Kidney epithelial cell (primary cell): ENCODE measurements around the gene PLXNA4. TPM values are rescaled to one million over a fixed set of nuclear protein-coding genes. Genes with fewer than 3 reads are reported as not detected.
A peak's percentile ranks its signal among the peaks of the same experiment; 100 is the strongest.

Experiments
- DNase-seq: peaks from one replicate; pipeline ENCODE4 v3.0.0-alpha.2; 2010; ENCODE audit warnings: low read depth
- H3K27me3 ChIP-seq: 2 replicates; pipeline ENCODE4 v1.6.0; 2011; ENCODE audit warnings: low read length; ENCODE audit not compliant: control insufficient read depth, insufficient read depth
- H3K36me3 ChIP-seq: 2 replicates; pipeline ENCODE4 v1.5.1; 2011; ENCODE audit warnings: low read length; ENCODE audit not compliant: control insufficient read depth, insufficient read depth
- H3K4me3 ChIP-seq: 2 replicates; pipeline ENCODE4 v1.5.1; 2011; ENCODE audit warnings: low read depth, mild to moderate bottlenecking, control low read depth, low read length
- CTCF ChIP-seq: IDR thresholded peaks from 2 replicates; pipeline ENCODE4 v1.5.1; 2011; ENCODE audit warnings: mild to moderate bottlenecking, moderate library complexity, low read length, control low read depth, inconsistent platforms; ENCODE audit not compliant: insufficient read depth, poor library complexity, severe bottlenecking
- total RNA-seq: library from RNA; depleted of rRNA; stranded (reverse); fragments of >200 nt; gene quantifications from 2 replicates; pipeline ENCODE4 v1.2.3, GENCODE V29; 2015

Gene PLXNA4
- total RNA-seq, 1 donor from 2014 or later: 5.9 TPM

GRCh38 chr7:132117636-132118035, 458.6 kb downstream of the PLXNA4 start:
- no peak for DNase-seq
- TF ChIP-seq CTCF: no peak

GRCh38 chr7:132117181-132117580, 459.1 kb downstream of the PLXNA4 start:
- TF ChIP-seq CTCF: no peak
- Histone ChIP-seq H3K4me3 (no peak overlapping the region), H3K27me3 (no peaks in the 10 kb centered on the region), H3K36me3 (no peaks in the 10 kb centered on the region)
- peak; percentile 52 for DNase-seq

More at GRCh38 chr7:132117636-132118035, 458.6 kb downstream of the PLXNA4 start:
- no peak overlapping the region for H3K4me3 ChIP-seq
- no peaks in the 10 kb centered on the region for H3K36me3 ChIP-seq
- H3K27me3 ChIP-seq: no peaks in the 10 kb centered on the region

GRCh38 chr7:132116369-132116768, 459.9 kb downstream of the PLXNA4 start:
- no peak for TF ChIP-seq CTCF
- Histone ChIP-seq H3K36me3 (no peaks in the 10 kb centered on the region), H3K27me3 (no peaks in the 10 kb centered on the region), H3K4me3 (no peak overlapping the region)
- no peak for DNase-seq

GRCh38 chr7:132115758-132116157, 460.5 kb downstream of the PLXNA4 start:
- H3K36me3 ChIP-seq: no peaks in the 10 kb centered on the region
- no peaks in the 10 kb centered on the region for H3K27me3 ChIP-seq

GRCh38 chr7:132115028-132115427, 461.2 kb downstream of the PLXNA4 start:
- Histone ChIP-seq H3K4me3 (no peak overlapping the region), H3K36me3 (no peaks in the 10 kb centered on the region), H3K27me3 (no peaks in the 10 kb centered on the region)
- no peak for DNase-seq
- no peak for TF ChIP-seq CTCF

More at GRCh38 chr7:132115758-132116157, 460.5 kb downstream of the PLXNA4 start:
- no peak overlapping the region for H3K4me3 ChIP-seq
- no peak for TF ChIP-seq CTCF
- no peak for DNase-seq

GRCh38 chr7:132114411-132114810, 461.9 kb downstream of the PLXNA4 start:
- H3K27me3 ChIP-seq: no peaks in the 10 kb centered on the region
- H3K36me3 ChIP-seq: no peaks in the 10 kb centered on the region
- H3K4me3 ChIP-seq: no peak overlapping the region
- no peak for DNase-seq
- no peak for TF ChIP-seq CTCF
